Measurements from ENCODE around the gene PRSS37. TPM values are rescaled to one million over a fixed set of nuclear protein-coding genes. Genes with fewer than 3 reads are reported as not detected.
"Not testable (repeated sequence)": the region's sequence is repeated elsewhere in the genome, so short reads cannot be mapped to it uniquely, and the experiment has no call there.

Gene PRSS37
- total RNA-seq, 6 experiments from 2014 or later, result not detected

DNA sequence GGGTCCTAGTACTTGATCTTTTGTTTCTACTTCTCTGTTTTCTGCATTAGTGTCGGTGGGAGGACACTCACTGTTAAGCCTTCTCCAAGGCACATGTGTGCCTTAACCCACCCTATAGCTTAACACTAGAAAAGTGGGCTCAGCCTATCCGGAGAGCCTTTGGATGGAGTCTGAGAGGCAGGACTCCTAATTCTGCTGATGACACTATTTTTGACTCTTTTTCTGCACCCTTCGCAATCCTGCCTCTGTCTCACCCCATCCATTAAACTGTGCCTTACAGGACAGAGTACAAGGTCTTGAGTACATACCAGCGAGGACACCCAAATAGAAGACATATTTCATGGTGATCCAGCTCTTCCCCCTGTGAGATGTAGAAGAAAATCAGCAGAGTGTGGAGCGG lies 577 bp downstream of the PRSS37 start:
- no peaks in the 10 kb centered on the region for H3K36me3 Mint-ChIP-seq (ENCODE audit: low read depth)
- no peaks in the 10 kb centered on the region for H3K4me1 Mint-ChIP-seq (ENCODE audit: low read depth)
- DNase-seq, result no peak
- H3K9me3 Mint-ChIP-seq, result peaks cover 22% of the 10 kb centered on the region
- no peak overlapping the region for H3K27ac Mint-ChIP-seq
- H3K4me3 Mint-ChIP-seq, result no peak overlapping the region
- H3K27me3 Mint-ChIP-seq (ENCODE audit: insufficient read depth), result no peaks in the 10 kb centered on the region
- no peak for TF ChIP-seq CTCF (IDR thresholded peaks at IDR 0.05)

DNA sequence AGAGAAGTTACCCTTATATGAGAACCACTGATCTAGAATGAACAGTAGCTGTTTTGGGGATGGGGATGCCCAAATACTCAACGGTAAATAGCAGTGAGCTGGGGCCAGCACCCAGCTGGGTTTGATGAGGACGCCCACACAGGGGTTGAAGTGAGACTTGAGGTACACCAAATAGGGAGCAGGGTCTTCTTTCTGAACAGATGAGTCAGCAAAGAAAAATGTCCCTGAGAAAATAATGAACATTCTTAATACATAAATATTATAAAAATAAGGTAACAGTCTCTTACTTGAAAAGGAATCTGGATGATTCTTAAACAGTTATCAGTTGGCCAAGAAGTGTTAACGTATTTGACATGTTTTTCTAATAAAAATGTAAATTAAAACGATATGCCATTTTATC lies 2.0 kb downstream of the PRSS37 start:
- TF ChIP-seq CTCF (IDR thresholded peaks at IDR 0.05), result no peak
- no peak overlapping the region for H3K27ac Mint-ChIP-seq
- H3K4me1 Mint-ChIP-seq (ENCODE audit: low read depth), result no peaks in the 10 kb centered on the region
- no peaks in the 10 kb centered on the region for H3K36me3 Mint-ChIP-seq (ENCODE audit: low read depth)
- H3K9me3 Mint-ChIP-seq, result peaks cover 25% of the 10 kb centered on the region
- no peaks in the 10 kb centered on the region for H3K27me3 Mint-ChIP-seq (ENCODE audit: insufficient read depth)
- no peak for DNase-seq
- no peak overlapping the region for H3K4me3 Mint-ChIP-seq

GRCh38 chr7:141838581-141838980 lies 2.7 kb downstream of the PRSS37 start:
- DNase-seq, result no peak
- Mint-ChIP-seq H3K27me3 (ENCODE audit: insufficient read depth) (no peaks in the 10 kb centered on the region), H3K9me3 (peaks cover 26% of the 10 kb centered on the region), H3K4me1 (ENCODE audit: low read depth) (no peaks in the 10 kb centered on the region), H3K36me3 (ENCODE audit: low read depth) (no peaks in the 10 kb centered on the region), H3K27ac (no peak overlapping the region), H3K4me3 (no peak overlapping the region)
- TF ChIP-seq CTCF (IDR thresholded peaks at IDR 0.05), result no peak

DNA sequence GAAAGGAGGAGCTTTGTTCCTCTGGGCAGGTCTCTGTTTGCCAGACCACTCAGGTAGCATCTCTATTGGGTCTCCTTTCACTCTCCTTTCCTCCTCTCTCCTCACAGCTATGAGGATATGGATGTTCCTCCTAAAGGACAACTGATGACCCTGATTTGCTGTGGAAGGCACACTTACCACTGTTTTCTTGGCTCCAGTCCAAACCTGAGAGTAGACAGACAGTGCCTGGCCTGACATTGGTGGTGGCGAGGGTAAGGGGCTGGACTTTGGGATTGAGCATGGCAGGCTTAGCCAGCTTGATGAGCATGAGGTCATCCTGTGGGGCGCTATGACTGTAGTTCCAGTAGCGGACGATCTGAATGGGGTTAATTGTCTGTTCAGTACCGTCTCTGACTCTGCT lies 3.6 kb downstream of the PRSS37 start:
- Mint-ChIP-seq H3K9me3 (peaks cover 25% of the 10 kb centered on the region), H3K27me3 (ENCODE audit: insufficient read depth) (no peaks in the 10 kb centered on the region), H3K4me1 (ENCODE audit: low read depth) (no peaks in the 10 kb centered on the region), H3K27ac (no peak overlapping the region), H3K36me3 (ENCODE audit: low read depth) (no peaks in the 10 kb centered on the region), H3K4me3 (no peak overlapping the region)
- TF ChIP-seq CTCF (IDR thresholded peaks at IDR 0.05), result no peak
- DNase-seq, result no peak

- not testable (repeated sequence) for H3K4me3 Mint-ChIP-seq; DNase-seq; H3K27me3 Mint-ChIP-seq (ENCODE audit: insufficient read depth); H3K27ac Mint-ChIP-seq; H3K4me1 Mint-ChIP-seq (ENCODE audit: low read depth); H3K36me3 Mint-ChIP-seq (ENCODE audit: low read depth)
- peaks cover 45% of the 10 kb centered on the region for H3K9me3 Mint-ChIP-seq
Observed at GRCh38 chr7:141822432-141822831, 18.9 kb downstream of the PRSS37 start.

- Mint-ChIP-seq H3K27ac (no peak overlapping the region), H3K36me3 (ENCODE audit: low read depth) (0 out of 2 replicates have a peak, but pooled peaks cover 5% of the 10 kb centered on the region), H3K9me3 (peaks cover 45% of the 10 kb centered on the region), H3K27me3 (ENCODE audit: insufficient read depth) (no peaks in the 10 kb centered on the region; the same call in 1 of the 2 replicates), H3K4me1 (ENCODE audit: low read depth) (no peaks in the 10 kb centered on the region), H3K4me3 (no peak overlapping the region)
- DNase-seq, result no peak
- TF ChIP-seq CTCF (IDR thresholded peaks at IDR 0.05), result no peak
Observed at GRCh38 chr7:141820067-141820466, 21.2 kb downstream of the PRSS37 start.

All from HFFc6 (cell line).